Upper lobe of left lung (tissue), 6 donors: ENCODE results near the gene PRX. TPM values are rescaled to one million over a fixed set of nuclear protein-coding genes. Genes with fewer than 3 reads are reported as not detected.

Source experiments
- ATAC-seq, 2 donors: fragments of 200-7000 bp; cut with Tn5 transposase; one replicate each; pipeline ENCODE4 v1.9.1; 2022; ENCODE audit warnings: mild to moderate bottlenecking in 2 of 2, moderate library complexity in 2 of 2; ENCODE audit not compliant: low FRiP score in 2 of 2
- DNase-seq, 2 donors: peaks; one replicate each; pipeline ENCODE4 v3.0.0-alpha.2; 2019 to 2020
- H3K27ac ChIP-seq, 4 donors: fragments of 200-600 bp; sonication (generic); one replicate each; pipeline ENCODE4 v1.5.1; 2016 to 2019
- H3K27me3 ChIP-seq, 4 donors: fragments of 200-600 bp; sonication (generic); one replicate each; pipeline ENCODE4 v1.5.1; 2017 to 2019
- H3K36me3 ChIP-seq, 4 donors: fragments of 200-600 bp; sonication (generic); one replicate each; pipeline ENCODE4 v1.5.1; 2016 to 2019
- H3K4me1 ChIP-seq, 4 donors: fragments of 200-600 bp; sonication (generic); one replicate each; pipeline ENCODE4 v1.5.1; 2018 to 2019
- H3K4me3 ChIP-seq, 4 donors: fragments of 200-600 bp; sonication (generic); one replicate each; pipeline ENCODE4 v1.5.1; 2017 to 2019; ENCODE audit warnings: mild to moderate bottlenecking in 2 of 4, moderate library complexity in 1 of 4
- H3K9me3 ChIP-seq, 4 donors: fragments of 200-600 bp; sonication (generic); one replicate each; pipeline ENCODE4 v1.5.1; 2018 to 2019
- CTCF ChIP-seq, 6 experiments: fragments of 450-650 bp in 4 of 6; fragments of 200-600 bp in 2 of 6; sonication (generic) in 2 of 6; IDR thresholded peaks; one replicate each; pipeline ENCODE4 v1.5.1; 2016 to 2019; ENCODE audit warnings: antibody characterized with exemption in 6 of 6
- EP300 ChIP-seq, 4 donors: sonication (generic); formaldehyde crosslinking; IDR thresholded peaks; one replicate each; pipeline ENCODE4 v1.5.1; 2017; ENCODE audit warnings: antibody characterized with exemption in 4 of 4, control low read depth in 2 of 4
- POLR2A ChIP-seq, 4 donors: fragments of 450-650 bp; IDR thresholded peaks; one replicate each; pipeline ENCODE4 v1.5.1; 2016 to 2017; ENCODE audit warnings: antibody characterized with exemption in 4 of 4, mild to moderate bottlenecking in 2 of 4
- POLR2AphosphoS5 ChIP-seq, 2 donors: sonication (generic); formaldehyde crosslinking; IDR thresholded peaks; one replicate each; pipeline ENCODE4 v1.5.1; 2017; ENCODE audit warnings: antibody characterized with exemption in 2 of 2
- WGBS, 2 donors: methylation state at CpG; one replicate each; pipeline ENCODE4 v1.1.5; 2017 to 2018; 5-methylcytosine and 5-hydroxymethylcytosine counted together
- total RNA-seq, 6 donors: library from RNA; depleted of rRNA in 4 of 6; stranded (reverse); fragments of >200 nt in 4 of 6; gene quantifications; one replicate each; pipeline versions ENCODE4 v1.1.0 to v1.2.1, GENCODE V29; 2016 to 2021
- donor health status: DM: no; HTN: no; CAD: no; lungs with moderate emphysema.
- donor health status: DM: no; HTN: yes; CAD: no; lungs with severe emphysema.

Gene PRX
- total RNA-seq, 6 donors from 2014 or later = 30.1 to 146 (median 51.5) TPM

DNA sequence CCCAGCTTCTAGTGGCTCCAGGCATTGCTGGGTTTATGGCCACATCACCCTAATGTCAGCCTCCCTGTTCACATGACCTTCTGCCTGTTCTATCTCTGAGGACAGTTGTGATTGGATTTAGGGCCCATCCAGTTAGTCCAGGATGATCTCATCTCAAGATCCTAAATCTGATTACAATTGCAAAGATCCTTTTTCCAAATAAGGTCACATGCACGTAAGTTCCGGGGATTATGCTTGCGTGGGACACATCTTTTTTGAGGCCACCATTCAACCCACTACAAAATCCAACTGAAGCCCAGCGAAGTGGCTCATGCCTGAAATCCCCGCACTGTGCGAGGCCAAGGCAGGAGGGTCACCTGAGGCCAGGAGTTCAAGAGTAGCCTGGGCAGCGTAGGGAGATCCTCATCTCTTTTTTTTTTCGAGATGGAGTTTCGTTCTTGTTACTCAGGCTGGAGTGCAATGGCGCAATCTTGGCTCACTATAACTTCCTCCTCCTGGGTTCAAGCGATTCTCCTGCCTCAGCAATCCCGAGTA is 52.4 kb downstream of the PRX start:
- DNase-seq (peak in 1 of 2 donors; percentile 81), ATAC-seq (peak; percentile 15 to 63)
- Histone ChIP-seq H3K36me3 (peaks cover 0 to 10% (median 2%) of the 10 kb centered on the region in 4 donors), H3K27ac (peak overlapping the region in 3 of 4 donors; percentile 34 to 63 (median 55)), H3K27me3 (no peaks in the 10 kb centered on the region), H3K9me3 (no peaks in the 10 kb centered on the region), H3K4me3 (no peak overlapping the region), H3K4me1 (peaks cover 24 to 45% (median 26%) of the 10 kb centered on the region in 4 donors)
- 52 to 74% methylated on average over 12 of the region's 12 CpGs for WGBS, 2 donors
- TF ChIP-seq CTCF (IDR thresholded peaks at IDR 0.05) = no peak
- TF ChIP-seq POLR2AphosphoS5 (IDR thresholded peaks at IDR 0.05) = no peak
- TF ChIP-seq EP300 (IDR thresholded peaks at IDR 0.05) = no peak
- TF ChIP-seq POLR2A (IDR thresholded peaks at IDR 0.05) = no peak

DNA sequence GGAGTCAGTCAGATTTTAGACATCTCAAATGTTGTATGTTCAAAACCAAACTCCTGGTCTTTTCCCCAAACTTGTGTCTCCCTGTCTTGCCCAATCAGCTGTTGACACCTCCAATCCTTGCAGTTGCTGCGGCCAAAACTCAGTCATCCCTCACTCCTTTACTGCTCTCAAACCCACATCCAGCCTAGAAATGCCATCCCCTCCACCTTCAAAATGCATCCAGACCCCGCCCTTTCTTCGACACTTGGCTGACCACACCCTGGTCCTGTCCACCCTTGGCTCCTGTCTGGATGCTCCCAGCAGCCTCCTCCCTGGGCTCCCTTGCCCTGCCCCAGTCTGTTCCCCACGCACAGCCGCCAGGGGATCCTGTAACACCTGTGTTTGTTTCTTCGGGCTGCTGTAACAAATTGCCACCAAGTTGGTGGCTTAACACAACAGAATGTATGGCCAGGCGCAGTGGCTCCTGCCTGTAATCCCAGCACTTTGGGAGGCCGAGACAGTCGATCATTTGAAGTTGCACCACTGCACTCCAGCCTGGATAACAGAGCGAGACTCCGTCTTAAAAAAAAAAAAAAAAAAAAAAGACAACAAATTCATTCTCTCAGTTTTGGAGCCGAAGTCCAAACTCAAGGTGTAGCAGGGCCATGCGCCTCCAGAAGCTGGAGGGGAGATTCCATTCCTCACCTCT is 53.0 kb downstream of the PRX start:
- 89 to 93% methylated on average over 13 of the region's 13 CpGs for WGBS, 2 donors
- no peak for ATAC-seq

GRCh38 chr19:40358773-40359172 is 54.4 kb downstream of the PRX start:
- 74 to 80% methylated on average over 5 of the region's 5 CpGs for WGBS, 2 donors
- peaks cover 13 to 34% (median 16%) of the 10 kb centered on the region in 4 donors for H3K4me1 ChIP-seq
- peak in 1 of 2 donors; percentile 45 for DNase-seq

More for the DNA sequence above, 53.0 kb downstream of the PRX start:
- peak overlapping the region in 2 of 4 donors; percentile 55 to 63 for H3K27ac ChIP-seq
- no peaks in the 10 kb centered on the region for H3K9me3 ChIP-seq
- H3K36me3 ChIP-seq = peaks cover 0 to 10% (median 2%) of the 10 kb centered on the region in 4 donors
- H3K4me3 ChIP-seq = no peak overlapping the region
- TF ChIP-seq EP300 (IDR thresholded peaks at IDR 0.05) (no peak), POLR2AphosphoS5 (IDR thresholded peaks at IDR 0.05) (no peak), POLR2A (IDR thresholded peaks at IDR 0.05) (no peak), CTCF (IDR thresholded peaks at IDR 0.05) (no peak)
- H3K27me3 ChIP-seq = no peaks in the 10 kb centered on the region
- no peak for DNase-seq
- peaks cover 18 to 39% (median 20%) of the 10 kb centered on the region in 4 donors for H3K4me1 ChIP-seq

GRCh38 chr19:40357640-40358039 is 55.5 kb downstream of the PRX start:
- H3K4me1 ChIP-seq = peaks cover 13 to 23% (median 16%) of the 10 kb centered on the region in 4 donors
- WGBS, 2 donors = 68 to 93% methylated on average over 3 of the region's 3 CpGs
- no peaks in the 10 kb centered on the region for H3K9me3 ChIP-seq
- no peak overlapping the region for H3K4me3 ChIP-seq
- TF ChIP-seq EP300 (IDR thresholded peaks at IDR 0.05) (no peak), CTCF (IDR thresholded peaks at IDR 0.05) (no peak), POLR2AphosphoS5 (IDR thresholded peaks at IDR 0.05) (no peak), POLR2A (IDR thresholded peaks at IDR 0.05) (no peak)
- H3K36me3 ChIP-seq = peaks cover 0 to 10% (median 2%) of the 10 kb centered on the region in 4 donors
- ATAC-seq = no peak
- no peak overlapping the region for H3K27ac ChIP-seq
- DNase-seq = no peak
- no peaks in the 10 kb centered on the region for H3K27me3 ChIP-seq

More at GRCh38 chr19:40358773-40359172, 54.4 kb downstream of the PRX start:
- H3K9me3 ChIP-seq = no peaks in the 10 kb centered on the region
- no peak for TF ChIP-seq EP300 (IDR thresholded peaks at IDR 0.05)
- TF ChIP-seq POLR2AphosphoS5 (IDR thresholded peaks at IDR 0.05) = no peak
- H3K36me3 ChIP-seq = peaks cover 0 to 10% (median 2%) of the 10 kb centered on the region in 4 donors
- no peaks in the 10 kb centered on the region for H3K27me3 ChIP-seq
- ATAC-seq = peak; percentile 42 to 69
- H3K27ac ChIP-seq = peak overlapping the region in 2 of 4 donors; percentile 16 to 17
- no peak overlapping the region for H3K4me3 ChIP-seq

GRCh38 chr19:40356681-40357595 is 56.2 kb downstream of the PRX start:
- Histone ChIP-seq H3K9me3 (no peaks in the 10 kb centered on the region), H3K27me3 (no peaks in the 10 kb centered on the region), H3K4me1 (peaks cover 13 to 22% (median 16%) of the 10 kb centered on the region in 4 donors), H3K36me3 (peaks cover 0 to 10% (median 2%) of the 10 kb centered on the region in 4 donors), H3K27ac (no peak overlapping the region), H3K4me3 (no peak overlapping the region)
- ATAC-seq (no peak), DNase-seq (no peak)
- TF ChIP-seq POLR2AphosphoS5 (IDR thresholded peaks at IDR 0.05) = no peak
- TF ChIP-seq CTCF (IDR thresholded peaks at IDR 0.05) = no peak
- no peak for TF ChIP-seq EP300 (IDR thresholded peaks at IDR 0.05)
- no peak for TF ChIP-seq POLR2A (IDR thresholded peaks at IDR 0.05)
- WGBS, 2 donors = 87 to 88% methylated on average over 6 of the region's 6 CpGs
